Measurements from ENCODE around the gene TRMT44.
"Not testable (repeated sequence)": the region's sequence is repeated elsewhere in the genome, so short reads cannot be mapped to it uniquely, and the experiment has no call there.

TRMT44 gene

GRCh38 chr4:8469550-8469949, 29.0 kb downstream of the TRMT44 start:
- DNase-seq (ENCODE audit: low read depth in 3 of 3): no peak

DNA sequence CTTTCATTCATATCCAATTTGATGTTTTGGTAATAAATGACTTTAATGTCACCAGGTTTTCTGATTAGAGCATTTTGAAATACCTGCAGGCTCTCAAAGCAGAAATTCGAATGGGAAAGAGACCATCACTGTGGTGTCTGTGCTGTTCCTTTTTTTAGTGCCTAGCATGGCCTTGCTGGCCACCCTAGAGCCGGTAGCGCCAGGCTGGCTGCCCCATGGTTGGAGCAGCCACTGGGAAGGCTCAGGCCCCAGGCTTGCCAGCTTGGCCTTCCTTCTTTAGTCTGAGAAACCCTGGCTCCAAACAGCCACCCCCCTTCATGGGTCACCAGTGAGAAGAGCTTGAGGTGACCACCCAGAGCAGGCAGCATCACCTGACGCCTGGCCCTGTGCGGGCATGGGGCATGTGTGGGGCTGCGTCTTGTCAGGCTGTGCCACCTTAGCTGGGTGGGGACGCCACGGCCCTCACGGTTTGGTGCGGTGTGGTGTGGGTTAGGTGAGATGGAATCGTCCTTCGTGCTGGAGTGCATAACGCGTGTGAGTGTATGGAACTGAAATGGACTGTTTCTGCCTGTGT, 30.0 kb downstream of the TRMT44 start:
- no peak for DNase-seq (ENCODE audit: low read depth in 3 of 3)

- no peak for DNase-seq (ENCODE audit: low read depth in 3 of 3)
Measured at GRCh38 chr4:8471211-8471875, 30.8 kb downstream of the TRMT44 start.

DNA sequence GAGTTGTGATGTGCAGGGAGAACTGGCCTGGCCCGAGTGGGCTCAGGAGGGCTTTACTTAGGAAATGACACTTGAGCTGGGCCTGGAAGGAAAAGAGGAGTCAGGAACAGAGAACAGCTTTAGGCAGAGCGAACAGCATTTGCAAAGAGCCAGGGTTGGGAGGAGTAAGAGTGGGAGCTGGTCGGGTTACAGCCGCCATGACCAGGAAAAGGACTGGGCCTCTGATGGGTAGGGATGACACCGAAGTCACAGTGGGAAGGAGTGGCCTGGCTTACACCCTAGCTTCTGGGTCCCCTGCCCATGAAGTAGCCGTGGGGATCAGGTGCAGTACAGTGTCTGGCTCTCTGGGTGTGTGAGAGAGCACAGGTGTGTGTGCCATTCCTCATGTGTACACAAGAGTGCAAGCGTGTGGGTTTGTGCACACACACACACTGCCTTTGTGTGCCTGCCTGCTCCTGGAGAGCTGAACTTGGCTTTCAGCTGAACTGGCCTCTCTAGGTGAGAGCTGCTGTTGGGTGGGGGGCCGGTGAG, 31.6 kb downstream of the TRMT44 start:
- no peak for DNase-seq (ENCODE audit: low read depth in 3 of 3)

DNA sequence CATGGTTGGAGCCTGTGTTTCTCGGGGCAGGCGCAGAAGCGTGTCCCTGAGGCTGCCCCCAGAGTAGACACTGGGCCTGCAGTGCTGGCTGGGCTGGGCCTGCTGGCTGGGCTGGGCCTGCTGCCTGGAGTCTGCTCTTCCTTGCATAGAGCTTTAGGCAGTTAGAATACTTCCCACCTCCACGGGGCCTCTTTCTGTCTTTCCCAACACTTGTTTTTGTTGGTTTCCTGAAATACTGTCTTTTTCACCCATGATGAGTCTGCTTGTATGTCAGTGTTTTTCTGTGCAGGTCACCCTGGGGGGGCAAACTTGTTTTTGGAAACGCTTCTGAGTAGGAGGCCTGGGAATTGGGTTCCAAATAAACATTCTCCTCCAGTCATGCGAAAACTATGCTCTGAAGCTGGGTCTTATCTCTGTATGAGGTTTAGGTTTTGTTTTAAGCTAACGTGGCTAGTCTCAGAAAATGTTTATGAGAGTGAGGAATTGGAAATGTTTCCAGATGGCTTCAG, 32.2 kb downstream of the TRMT44 start:
- DNase-seq (ENCODE audit: low read depth in 3 of 3): no peak

DNA sequence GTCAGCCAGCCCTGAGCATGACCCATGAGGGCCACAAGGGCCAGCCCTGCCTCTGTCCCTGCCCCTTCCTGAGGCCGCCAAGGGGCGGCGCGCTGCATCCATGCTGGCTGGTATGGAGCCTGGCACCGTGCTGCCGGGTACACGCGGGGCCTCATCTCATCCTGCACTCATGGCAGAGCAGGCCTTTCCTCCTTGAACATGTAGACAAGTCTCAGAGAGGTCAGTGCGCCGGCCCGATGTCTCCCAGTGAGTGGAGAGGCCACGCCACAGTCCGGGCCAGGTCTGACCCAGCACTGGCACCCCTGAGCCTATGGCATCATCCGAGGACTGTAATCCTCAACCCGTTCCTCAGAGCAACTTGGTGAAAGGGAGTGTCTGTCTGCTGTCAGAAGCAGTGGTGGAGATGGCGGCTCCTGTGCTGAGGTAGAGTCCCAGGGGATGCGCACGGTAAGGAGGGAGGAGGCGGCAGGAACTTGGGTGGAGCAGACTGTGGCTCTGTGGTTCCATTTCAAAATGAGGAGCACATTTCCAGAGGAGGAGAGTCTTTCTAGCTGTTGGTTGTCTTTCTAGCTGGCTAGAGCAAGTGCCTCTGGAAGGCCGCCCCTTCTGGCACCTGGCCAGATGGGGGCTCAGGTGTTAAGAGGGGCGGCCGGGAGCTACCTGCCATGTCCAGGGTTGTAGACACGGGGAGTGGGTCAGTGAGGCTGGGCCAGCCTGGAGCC, 32.8 kb downstream of the TRMT44 start:
- DNase-seq (ENCODE audit: low read depth in 3 of 3): no peak

DNA sequence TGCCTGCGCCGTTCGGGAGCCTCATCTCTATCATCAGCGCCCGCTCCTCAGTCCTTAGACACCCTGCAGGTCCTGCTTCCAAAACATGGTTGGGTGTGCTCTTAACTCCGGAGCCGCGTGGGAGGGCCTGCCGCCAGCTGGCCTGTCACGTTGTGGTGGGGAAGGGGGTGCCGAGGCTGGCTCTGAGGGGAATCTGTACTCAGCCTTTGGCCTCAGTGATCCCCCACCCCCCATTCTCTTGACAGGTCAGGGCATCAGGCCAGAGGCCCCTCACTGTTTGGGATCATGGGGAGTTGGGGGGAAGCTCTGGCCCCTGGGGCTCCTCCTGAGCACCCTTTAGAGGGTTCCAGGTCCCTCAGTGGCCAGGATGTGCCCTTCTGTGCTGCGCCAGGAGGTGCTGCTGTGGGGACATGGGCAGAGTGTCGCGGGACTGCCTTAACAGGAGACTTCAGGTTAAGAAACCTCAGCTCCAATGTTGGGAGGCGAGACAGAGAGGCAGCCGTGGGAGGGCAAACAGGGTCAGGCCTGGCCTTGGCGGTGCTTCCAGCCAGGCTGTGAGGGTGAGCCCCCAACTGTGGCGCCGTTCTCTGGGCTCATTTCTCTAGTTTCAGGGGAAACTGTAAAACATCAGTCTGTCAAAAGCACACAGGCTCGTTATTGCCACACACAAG, 33.5 kb downstream of the TRMT44 start:
- DNase-seq (ENCODE audit: low read depth in 3 of 3): no peak

- no peak for DNase-seq (ENCODE audit: low read depth in 3 of 3)
Measured at GRCh38 chr4:8474856-8475255, 34.3 kb downstream of the TRMT44 start.

GRCh38 chr4:8475751-8476575, 35.4 kb downstream of the TRMT44 start:
- no peak for DNase-seq (ENCODE audit: low read depth in 3 of 3)

- DNase-seq (ENCODE audit: low read depth in 3 of 3): no peak
Measured at GRCh38 chr4:8477095-8477635, 36.6 kb downstream of the TRMT44 start.

- DNase-seq (ENCODE audit: low read depth in 3 of 3): no peak
Measured at GRCh38 chr4:8477676-8478075, 37.1 kb downstream of the TRMT44 start.

DNA sequence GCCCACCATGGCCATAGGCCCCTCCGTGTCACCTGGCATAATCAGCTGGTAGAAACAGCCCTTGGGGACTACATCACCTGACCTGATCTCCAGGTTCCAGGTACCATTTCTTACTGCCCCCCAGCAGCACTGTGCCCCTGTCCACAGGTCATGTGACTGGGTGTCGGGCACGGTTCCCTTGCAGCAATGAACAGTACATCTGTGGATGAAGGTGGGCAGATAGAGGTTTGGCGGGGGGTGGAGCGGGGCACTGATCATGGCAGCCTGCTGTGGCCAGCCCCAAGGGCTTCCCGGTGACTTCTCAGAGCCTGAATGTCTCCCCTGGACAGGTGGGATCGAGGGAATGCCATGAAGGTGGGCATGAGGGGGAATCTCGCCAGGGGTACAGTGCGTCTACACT, 37.8 kb downstream of the TRMT44 start:
- no peak for DNase-seq (ENCODE audit: low read depth in 3 of 3)

GRCh38 chr4:8478801-8479744, 38.5 kb downstream of the TRMT44 start:
- DNase-seq (ENCODE audit: low read depth in 3 of 3): no peak

GRCh38 chr4:8480221-8480620, 39.6 kb downstream of the TRMT44 start:
- DNase-seq (ENCODE audit: low read depth in 3 of 3): no peak

DNA sequence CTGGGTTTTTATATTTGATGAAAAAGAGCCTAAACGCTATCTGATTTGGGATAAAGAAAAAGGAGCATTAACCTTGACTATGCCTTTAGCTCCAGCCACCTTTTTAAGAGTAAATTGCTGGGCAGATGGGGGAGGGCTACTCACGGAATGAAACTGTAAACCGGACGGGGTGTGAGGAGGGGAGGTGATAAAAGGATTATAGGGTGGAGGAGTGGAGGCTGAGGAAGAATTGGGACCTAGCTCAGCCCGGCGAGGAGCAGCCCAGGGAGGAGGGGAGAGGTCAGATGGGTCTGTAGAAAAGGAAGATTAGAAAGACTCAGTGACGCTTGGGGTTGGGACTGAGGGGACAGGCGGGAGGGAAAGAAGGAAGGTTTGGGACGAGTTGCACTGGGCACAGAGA, 46.1 kb downstream of the TRMT44 start:
- not testable (repeated sequence) for DNase-seq (ENCODE audit: low read depth in 3 of 3)

DNA sequence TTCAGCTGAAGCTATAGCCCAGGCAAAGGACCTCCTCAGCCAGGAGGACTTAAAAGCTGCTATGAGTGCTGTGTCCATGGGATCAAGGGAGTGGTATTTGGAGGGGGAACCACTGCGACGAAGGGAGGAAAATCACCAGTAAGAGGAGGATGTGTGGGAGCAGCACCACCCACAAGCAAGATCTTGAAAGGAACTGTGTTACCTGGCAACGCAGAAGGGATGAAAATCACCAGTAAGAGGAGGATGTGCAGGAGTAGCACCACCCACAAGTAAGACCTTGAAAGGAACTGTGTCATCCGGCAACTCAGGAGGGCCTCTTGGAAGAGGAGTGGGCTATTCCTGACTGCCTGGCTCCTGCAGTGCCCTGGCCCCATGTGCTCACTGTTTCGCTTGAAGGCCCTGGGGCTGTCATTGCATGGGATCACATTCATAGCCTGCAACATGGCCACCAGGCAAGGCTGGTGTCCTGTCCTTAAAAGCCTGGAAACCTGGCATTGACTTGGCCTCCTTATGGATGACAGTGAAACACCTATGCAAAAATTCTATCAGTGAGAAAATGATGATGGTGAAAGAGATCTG, 48.3 kb downstream of the TRMT44 start:
- no peak for DNase-seq (ENCODE audit: low read depth in 3 of 3)

DNA sequence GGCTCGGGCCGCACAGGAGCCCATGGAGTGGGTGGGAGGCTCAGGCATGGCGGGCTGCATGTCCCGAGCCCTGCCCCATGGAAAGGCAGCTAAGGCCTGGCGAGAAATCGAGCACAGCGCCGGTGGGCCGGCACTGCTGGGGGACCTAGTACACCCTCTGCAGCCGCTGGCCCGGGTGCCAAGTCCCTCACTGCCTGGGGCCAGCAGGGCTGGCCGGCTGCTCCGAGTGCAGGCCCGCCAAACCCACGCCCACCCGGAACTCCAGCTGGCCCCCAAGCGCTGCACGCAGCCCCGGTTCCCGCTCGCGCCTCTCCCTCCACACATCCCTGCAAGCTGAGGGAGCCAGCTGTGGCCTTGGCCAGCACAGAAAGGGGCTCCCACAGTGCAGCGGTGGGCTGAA, 50.9 kb downstream of the TRMT44 start:
- DNase-seq (ENCODE audit: low read depth in 3 of 3): not testable (repeated sequence)

DNA sequence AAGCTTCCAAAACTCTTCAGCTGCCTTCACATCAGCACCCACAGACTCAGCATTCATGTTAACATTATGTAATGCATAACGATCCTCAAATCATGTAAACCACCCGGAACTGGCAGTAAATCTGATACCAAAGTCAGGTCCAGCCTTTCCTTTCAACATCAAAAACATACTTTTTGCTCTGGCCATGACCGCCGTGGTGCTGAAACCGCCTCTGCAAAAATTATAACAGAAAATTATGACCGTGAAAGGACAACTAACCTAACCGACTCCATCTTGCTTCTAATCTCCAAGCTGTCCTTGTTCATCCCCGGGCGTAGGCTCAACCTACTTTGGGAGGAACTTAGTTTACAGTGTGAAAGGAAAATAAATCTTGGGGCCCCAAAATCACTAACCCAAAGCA, 51.6 kb downstream of the TRMT44 start:
- DNase-seq (ENCODE audit: low read depth in 3 of 3): no peak

GRCh38 chr4:8493484-8493883, 52.9 kb downstream of the TRMT44 start:
- no peak for DNase-seq (ENCODE audit: low read depth in 3 of 3)

GRCh38 chr4:8494218-8494617, 53.6 kb downstream of the TRMT44 start:
- no peak for DNase-seq (ENCODE audit: low read depth in 3 of 3)

All from stimulated activated CD4-positive, alpha-beta T cell treated with anti-CD3 and anti-CD28 coated beads, TNF-alpha, amount 100 ng/mL, for 48 hours (primary cell).